Measurements from ENCODE around the gene MLPH.

The MLPH gene

GRCh38 chr2:237503201-237503600 lies 16.1 kb downstream of the MLPH start:
- no peak for DNase-seq
- TF ChIP-seq POLR2A (IDR thresholded peaks at IDR 0.05; ENCODE audit: low read length) = no peak
- no peak for TF ChIP-seq GATA1 (IDR thresholded peaks at IDR 0.05; ENCODE audit: low read depth, low read length)

GRCh38 chr2:237505188-237505939 lies 18.3 kb downstream of the MLPH start:
- TF ChIP-seq GATA1 (IDR thresholded peaks at IDR 0.05; ENCODE audit: low read depth, low read length) (no peak), POLR2A (IDR thresholded peaks at IDR 0.05; ENCODE audit: low read length) (no peak)
- no peak for DNase-seq

- DNase-seq = no peak
- TF ChIP-seq POLR2A (IDR thresholded peaks at IDR 0.05; ENCODE audit: low read length) = no peak
- TF ChIP-seq GATA1 (IDR thresholded peaks at IDR 0.05; ENCODE audit: low read depth, low read length) = no peak
These were observed 20.5 kb downstream of the MLPH start for GRCh38 chr2:237507512-237507911.

- DNase-seq = no peak
- TF ChIP-seq POLR2A (IDR thresholded peaks at IDR 0.05; ENCODE audit: low read length) = no peak
- no peak for TF ChIP-seq GATA1 (IDR thresholded peaks at IDR 0.05; ENCODE audit: low read depth, low read length)
These were observed 21.3 kb downstream of the MLPH start for GRCh38 chr2:237508361-237508760.

GRCh38 chr2:237509151-237509550 lies 22.1 kb downstream of the MLPH start:
- DNase-seq = no peak
- TF ChIP-seq GATA1 (IDR thresholded peaks at IDR 0.05; ENCODE audit: low read depth, low read length) (no peak), POLR2A (IDR thresholded peaks at IDR 0.05; ENCODE audit: low read length) (no peak)

- DNase-seq = no peak
- no peak for TF ChIP-seq POLR2A (IDR thresholded peaks at IDR 0.05; ENCODE audit: low read length)
These were observed 22.9 kb downstream of the MLPH start for GRCh38 chr2:237509905-237510304.

- no peak for DNase-seq
- no peak for TF ChIP-seq POLR2A (IDR thresholded peaks at IDR 0.05; ENCODE audit: low read length)
These were observed 23.6 kb downstream of the MLPH start for GRCh38 chr2:237510502-237511217.

- TF ChIP-seq POLR2A (IDR thresholded peaks at IDR 0.05; ENCODE audit: low read length) (no peak), GATA1 (IDR thresholded peaks at IDR 0.05; ENCODE audit: low read depth, low read length) (no peak)
- no peak for DNase-seq
These were observed 24.4 kb downstream of the MLPH start for GRCh38 chr2:237511433-237511832.

- no peak for TF ChIP-seq POLR2A (IDR thresholded peaks at IDR 0.05; ENCODE audit: low read length)
- DNase-seq = no peak
These were observed 24.9 kb downstream of the MLPH start for GRCh38 chr2:237511885-237512405.

- TF ChIP-seq POLR2A (IDR thresholded peaks at IDR 0.05; ENCODE audit: low read length) (no peak), GATA1 (IDR thresholded peaks at IDR 0.05; ENCODE audit: low read depth, low read length) (no peak)
- DNase-seq = peak; percentile 81 to 90
These were observed 25.9 kb downstream of the MLPH start for GRCh38 chr2:237512774-237513466.

- no peak for DNase-seq
- no peak for TF ChIP-seq POLR2A (IDR thresholded peaks at IDR 0.05; ENCODE audit: low read length)
- no peak for TF ChIP-seq GATA1 (IDR thresholded peaks at IDR 0.05; ENCODE audit: low read depth, low read length)
These were observed 26.6 kb downstream of the MLPH start for GRCh38 chr2:237513693-237514092.

- no peak for DNase-seq
- TF ChIP-seq GATA1 (IDR thresholded peaks at IDR 0.05; ENCODE audit: low read depth, low read length) (no peak), POLR2A (IDR thresholded peaks at IDR 0.05; ENCODE audit: low read length) (no peak)
These were observed 27.6 kb downstream of the MLPH start for GRCh38 chr2:237514474-237515130.

GRCh38 chr2:237515166-237515565 lies 28.1 kb downstream of the MLPH start:
- no peak for DNase-seq

More at GRCh38 chr2:237515166-237515565, 28.1 kb downstream of the MLPH start:
- TF ChIP-seq GATA1 (IDR thresholded peaks at IDR 0.05; ENCODE audit: low read depth, low read length) (no peak), POLR2A (IDR thresholded peaks at IDR 0.05; ENCODE audit: low read length) (no peak)

All from erythroblast (primary cell).